Fibroblast of lung (primary cell): Measurements from ENCODE around the gene PGAM5.

Experiments used
- CTCF ChIP-seq, 2 donors: IDR thresholded peaks in 1 of 2; conservative IDR thresholded peaks in 1 of 2; 1 replicate in 1 of 2; 2 replicates in 1 of 2; pipeline ENCODE4 v1.5.1; 2011 to 2012; ENCODE audit warnings: low read length in 2 of 2, control low read depth in 1 of 2, inconsistent platforms in 1 of 2, low read depth in 1 of 2, mild to moderate bottlenecking in 1 of 2
- EZH2 ChIP-seq: IDR thresholded peaks from 2 replicates; pipeline ENCODE4 v1.5.1; 2012; ENCODE audit warnings: low read length, control low read depth, mild to moderate bottlenecking; ENCODE audit errors: missing control alignments

- no peak for TF ChIP-seq CTCF (conservative IDR thresholded peaks at IDR 0.05 in 1 of 2, IDR thresholded peaks at IDR 0.05 in 1 of 2; ENCODE audit: low read depth in 1 of 2, low read length in 2 of 2)
- no peak for TF ChIP-seq EZH2
These were observed 37.7 kb downstream of the PGAM5 start for GRCh38 chr12:132748319-132748718.
